NT2/D1 (cell line): ENCODE results near the gene LRP8.

Experiments used
- YY1 ChIP-seq: IDR thresholded peaks from 2 replicates; pipeline ENCODE4 v1.6.1; 2011; ENCODE audit not compliant: insufficient read length, insufficient read depth
- ZNF274 ChIP-seq: IDR thresholded peaks from 2 replicates; pipeline ENCODE4 v1.6.1; 2011; ENCODE audit warnings: mild to moderate bottlenecking, low read depth, low read length

- no peak for TF ChIP-seq ZNF274
- TF ChIP-seq YY1 = no peak
These were observed 6.5 kb downstream of the LRP8 start for GRCh38 chr1:53321366-53321765.
